Measurements from ENCODE around the gene CHST12. TPM values are rescaled to one million over a fixed set of nuclear protein-coding genes. Genes with fewer than 3 reads are reported as not detected.

CHST12 gene
- total RNA-seq, 2 experiments from 2014 or later: 70.8 to 103 TPM

- Mint-ChIP-seq H3K36me3 (no peaks in the 10 kb centered on the region), H3K27ac (no peak overlapping the region), H3K9me3 (ENCODE audit: low read depth) (no peaks in the 10 kb centered on the region), H3K4me1 (no peaks in the 10 kb centered on the region), H3K27me3 (peaks cover 2% of the 10 kb centered on the region), H3K4me3 (no peak overlapping the region)
- no peak for DNase-seq
- ATAC-seq: no peak
- CTCF ChIA-PET: interaction anchor here (0.8 kb wide), 1 partner anchor 155 kb away, joined by 3 read pairs; no protein-coding TSS in a partner anchor
These were observed 86.8 kb downstream of the CHST12 start for GRCh38 chr7:2490181-2490651.

GRCh38 chr7:2492038-2492437, 88.6 kb downstream of the CHST12 start:
- no peak overlapping the region for H3K4me3 Mint-ChIP-seq
- no peaks in the 10 kb centered on the region for H3K4me1 Mint-ChIP-seq
- no peaks in the 10 kb centered on the region for H3K36me3 Mint-ChIP-seq
- peaks cover 6% of the 10 kb centered on the region for H3K27me3 Mint-ChIP-seq
- CTCF ChIA-PET: interaction anchor here (1.1 kb wide), 1 partner anchor 15 kb away, joined by 4 read pairs; no protein-coding TSS in a partner anchor
- H3K9me3 Mint-ChIP-seq (ENCODE audit: low read depth): no peaks in the 10 kb centered on the region
- H3K27ac Mint-ChIP-seq: no peak overlapping the region
- DNase-seq (no peak), ATAC-seq (no peak)

GRCh38 chr7:2493205-2494164, 90.1 kb downstream of the CHST12 start:
- CTCF ChIA-PET: interaction anchor here (1.1 kb wide), 1 partner anchor 14 kb away, joined by 4 read pairs; no protein-coding TSS in a partner anchor
- H3K9me3 Mint-ChIP-seq (ENCODE audit: low read depth): no peaks in the 10 kb centered on the region
- H3K36me3 Mint-ChIP-seq: no peaks in the 10 kb centered on the region
- H3K27me3 Mint-ChIP-seq: peaks cover 11% of the 10 kb centered on the region
- no peak overlapping the region for H3K4me3 Mint-ChIP-seq
- no peaks in the 10 kb centered on the region for H3K4me1 Mint-ChIP-seq
- H3K27ac Mint-ChIP-seq: no peak overlapping the region
- ATAC-seq (no peak), DNase-seq (no peak)

GRCh38 chr7:2494191-2495130, 91.0 kb downstream of the CHST12 start:
- Mint-ChIP-seq H3K9me3 (ENCODE audit: low read depth) (no peaks in the 10 kb centered on the region), H3K36me3 (no peaks in the 10 kb centered on the region), H3K27ac (no peak overlapping the region), H3K27me3 (peaks cover 10% of the 10 kb centered on the region), H3K4me3 (no peak overlapping the region), H3K4me1 (no peaks in the 10 kb centered on the region)
- CTCF ChIA-PET: no interaction called here
- no peak for DNase-seq
- ATAC-seq: no peak

- Mint-ChIP-seq H3K27me3 (peaks cover 10% of the 10 kb centered on the region), H3K27ac (no peak overlapping the region), H3K4me3 (no peak overlapping the region), H3K36me3 (no peaks in the 10 kb centered on the region), H3K9me3 (ENCODE audit: low read depth) (no peaks in the 10 kb centered on the region), H3K4me1 (no peaks in the 10 kb centered on the region)
- DNase-seq: no peak
- CTCF ChIA-PET: no interaction called here
- ATAC-seq: no peak
These were observed 92.2 kb downstream of the CHST12 start for GRCh38 chr7:2495418-2496299.

- Mint-ChIP-seq H3K9me3 (ENCODE audit: low read depth) (no peaks in the 10 kb centered on the region), H3K4me3 (no peak overlapping the region), H3K27ac (no peak overlapping the region), H3K27me3 (peaks cover 10% of the 10 kb centered on the region), H3K36me3 (no peaks in the 10 kb centered on the region), H3K4me1 (no peaks in the 10 kb centered on the region)
- CTCF ChIA-PET: no interaction called here
- ATAC-seq: no peak
- no peak for DNase-seq
These were observed 93.0 kb downstream of the CHST12 start for GRCh38 chr7:2496375-2496774.

- Mint-ChIP-seq H3K27me3 (peaks cover 10% of the 10 kb centered on the region), H3K9me3 (ENCODE audit: low read depth) (no peaks in the 10 kb centered on the region), H3K27ac (no peak overlapping the region), H3K4me3 (no peak overlapping the region), H3K36me3 (no peaks in the 10 kb centered on the region), H3K4me1 (no peaks in the 10 kb centered on the region)
- DNase-seq: no peak
- CTCF ChIA-PET: no interaction called here
- ATAC-seq: no peak
These were observed 93.7 kb downstream of the CHST12 start for GRCh38 chr7:2497065-2497464.

- Mint-ChIP-seq H3K27ac (no peak overlapping the region), H3K27me3 (peaks cover 10% of the 10 kb centered on the region), H3K36me3 (no peaks in the 10 kb centered on the region), H3K4me3 (no peak overlapping the region), H3K4me1 (no peaks in the 10 kb centered on the region), H3K9me3 (ENCODE audit: low read depth) (no peaks in the 10 kb centered on the region)
- no peak for DNase-seq
- CTCF ChIA-PET: no interaction called here
- ATAC-seq: no peak
These were observed 94.3 kb downstream of the CHST12 start for GRCh38 chr7:2497500-2498336.

Other genes with a start within 250 kb of the CHST12 start
- gene MAD1L1, start 170.7 kb upstream of the CHST12 start, total RNA-seq: 10 to 100 TPM; 60.0 to 97.7 TPM
- 10 to 100 TPM; 27.6 to 35.1 TPM for gene MRM2, start 161.4 kb upstream of the CHST12 start, total RNA-seq
- 100 to 1,000 TPM in 1 of 2 experiments, 10 to 100 TPM in 1; 85.7 to 105 TPM for gene NUDT1, start 161.4 kb upstream of the CHST12 start, total RNA-seq
- 10 to 100 TPM; 25.0 to 27.9 TPM for gene SNX8, start 89.2 kb upstream of the CHST12 start, total RNA-seq
- gene EIF3B, start 48.8 kb upstream of the CHST12 start, total RNA-seq: 100 to 1,000 TPM; 170 to 204 TPM
- gene GRIFIN, start 72.8 kb downstream of the CHST12 start, total RNA-seq: not detected
- 100 to 1,000 TPM; 101 to 104 TPM for gene LFNG, start 116.2 kb downstream of the CHST12 start, total RNA-seq
- gene BRAT1, start 151.9 kb downstream of the CHST12 start, total RNA-seq: 10 to 100 TPM; 41.5 to 43.5 TPM
- gene IQCE, start 155.4 kb downstream of the CHST12 start, total RNA-seq: 10 to 100 TPM; 14.9 to 15.2 TPM
- gene TTYH3, start 228.4 kb downstream of the CHST12 start, total RNA-seq: 10 to 100 TPM; 19.9 to 31.7 TPM